Activated T-helper 17 cell treated with anti-CD3 and anti-CD28 coated beads, Interleukin-2, amount 50 U/mL, for 72 hours (primary cell): Measurements from ENCODE around the gene LETM1. TPM values are rescaled to one million over a fixed set of nuclear protein-coding genes. Genes with fewer than 3 reads are reported as not detected.
A peak's percentile ranks its signal among the peaks of the same experiment; 100 is the strongest.

Experiments used
- ATAC-seq: fragments of 150-1000 bp; cut with Tn5 transposase; replicated peaks from 2 replicates; pipeline ENCODE4 v1.10.0; 2021; ENCODE audit warnings: mild to moderate bottlenecking, moderate library complexity
- H3K27ac Mint-ChIP-seq: one replicate; pipeline ENCODE4 v1.8.0; 2022; ENCODE audit warnings: mixed read lengths
- H3K27me3 Mint-ChIP-seq: one replicate; pipeline ENCODE4 v1.8.0; 2022; ENCODE audit warnings: mixed read lengths
- H3K36me3 Mint-ChIP-seq: one replicate; pipeline ENCODE4 v1.8.0; 2022; ENCODE audit warnings: low read depth, mild to moderate bottlenecking, mixed read lengths
- H3K4me1 Mint-ChIP-seq: one replicate; pipeline ENCODE4 v1.8.0; 2022; ENCODE audit warnings: mixed read lengths
- H3K4me3 Mint-ChIP-seq: one replicate; pipeline ENCODE4 v1.8.0; 2022; ENCODE audit warnings: mild to moderate bottlenecking, mixed read lengths
- H3K9me3 Mint-ChIP-seq: one replicate; pipeline ENCODE4 v1.8.0; 2022; ENCODE audit warnings: mixed read lengths
- total RNA-seq, 2 donors: library from RNA; stranded (reverse); gene quantifications; one replicate each; pipeline ENCODE4 v1.2.3, GENCODE V29; 2022

Gene LETM1
- total RNA-seq, 2 donors from 2014 or later: 21.3 to 71.0 TPM

DNA sequence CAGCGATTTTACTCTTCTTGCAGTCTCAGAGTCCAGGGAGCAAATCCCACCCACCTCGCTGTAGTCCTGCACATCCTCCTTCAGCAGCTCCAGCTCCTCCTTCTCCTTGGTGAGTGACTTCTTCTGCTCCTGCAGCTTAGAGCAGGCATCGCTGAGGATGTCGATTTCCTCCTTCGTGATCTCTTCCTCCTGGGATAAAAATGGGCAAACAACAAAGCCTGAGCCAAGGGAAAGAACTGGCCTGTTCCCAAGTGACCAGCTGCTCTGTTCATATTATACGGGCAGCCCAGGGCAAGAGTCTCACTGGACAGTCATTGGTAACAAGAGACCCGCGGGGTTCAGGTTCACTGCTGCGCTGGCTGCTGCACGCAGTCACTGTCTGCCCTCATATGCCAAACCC lies 36.7 kb downstream of the LETM1 start:
- ATAC-seq: no peak
- Mint-ChIP-seq H3K4me3 (no peak overlapping the region), H3K9me3 (no peaks in the 10 kb centered on the region), H3K4me1 (no peaks in the 10 kb centered on the region), H3K27me3 (no peaks in the 10 kb centered on the region), H3K27ac (no peak overlapping the region), H3K36me3 (peaks cover 80% of the 10 kb centered on the region)

DNA sequence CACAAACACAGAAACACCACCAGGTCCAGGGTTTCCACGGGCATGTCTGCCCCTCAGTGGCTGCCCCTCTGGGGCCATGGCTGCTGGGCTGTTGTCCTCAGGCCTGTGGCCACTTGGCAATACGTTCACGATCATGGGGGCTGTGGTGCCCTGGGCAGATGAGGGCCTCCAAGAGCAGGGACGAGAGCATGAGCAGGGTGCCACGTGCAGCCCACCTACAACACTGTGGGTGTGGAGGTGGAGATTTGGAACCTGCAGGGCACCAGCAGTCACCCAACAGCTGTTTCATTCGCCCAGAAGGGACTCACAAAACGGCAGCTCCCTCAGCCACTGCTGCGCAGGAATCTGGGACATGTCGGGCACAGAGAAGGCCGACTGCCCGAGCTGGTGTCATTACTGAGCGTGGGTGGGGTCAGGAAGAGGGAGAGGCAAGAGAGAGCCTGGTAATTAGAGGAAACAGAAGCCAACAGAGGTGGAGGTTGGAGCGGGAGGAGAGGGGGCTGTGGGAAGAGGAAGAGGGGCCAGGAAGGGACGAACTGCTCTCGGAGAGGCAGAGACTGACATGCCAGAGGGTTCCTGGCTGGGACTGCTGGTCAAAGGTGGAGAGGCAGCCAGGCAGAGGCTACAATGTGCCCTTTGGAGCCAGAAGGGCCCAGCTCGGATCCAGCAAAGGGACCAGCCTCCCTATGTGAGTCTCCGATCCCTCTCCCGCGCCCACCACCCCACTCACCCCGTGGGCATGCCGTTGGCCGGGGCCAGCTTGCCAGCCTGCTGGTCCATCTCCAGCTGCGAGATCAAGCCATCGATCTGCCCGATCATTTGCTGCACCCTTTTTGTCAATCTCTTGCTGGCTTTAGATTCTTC lies 39.7 kb downstream of the LETM1 start:
- Mint-ChIP-seq H3K4me3 (no peak overlapping the region), H3K4me1 (no peaks in the 10 kb centered on the region), H3K27me3 (no peaks in the 10 kb centered on the region), H3K27ac (no peak overlapping the region), H3K9me3 (no peaks in the 10 kb centered on the region), H3K36me3 (peaks cover 64% of the 10 kb centered on the region)
- no peak for ATAC-seq

DNA sequence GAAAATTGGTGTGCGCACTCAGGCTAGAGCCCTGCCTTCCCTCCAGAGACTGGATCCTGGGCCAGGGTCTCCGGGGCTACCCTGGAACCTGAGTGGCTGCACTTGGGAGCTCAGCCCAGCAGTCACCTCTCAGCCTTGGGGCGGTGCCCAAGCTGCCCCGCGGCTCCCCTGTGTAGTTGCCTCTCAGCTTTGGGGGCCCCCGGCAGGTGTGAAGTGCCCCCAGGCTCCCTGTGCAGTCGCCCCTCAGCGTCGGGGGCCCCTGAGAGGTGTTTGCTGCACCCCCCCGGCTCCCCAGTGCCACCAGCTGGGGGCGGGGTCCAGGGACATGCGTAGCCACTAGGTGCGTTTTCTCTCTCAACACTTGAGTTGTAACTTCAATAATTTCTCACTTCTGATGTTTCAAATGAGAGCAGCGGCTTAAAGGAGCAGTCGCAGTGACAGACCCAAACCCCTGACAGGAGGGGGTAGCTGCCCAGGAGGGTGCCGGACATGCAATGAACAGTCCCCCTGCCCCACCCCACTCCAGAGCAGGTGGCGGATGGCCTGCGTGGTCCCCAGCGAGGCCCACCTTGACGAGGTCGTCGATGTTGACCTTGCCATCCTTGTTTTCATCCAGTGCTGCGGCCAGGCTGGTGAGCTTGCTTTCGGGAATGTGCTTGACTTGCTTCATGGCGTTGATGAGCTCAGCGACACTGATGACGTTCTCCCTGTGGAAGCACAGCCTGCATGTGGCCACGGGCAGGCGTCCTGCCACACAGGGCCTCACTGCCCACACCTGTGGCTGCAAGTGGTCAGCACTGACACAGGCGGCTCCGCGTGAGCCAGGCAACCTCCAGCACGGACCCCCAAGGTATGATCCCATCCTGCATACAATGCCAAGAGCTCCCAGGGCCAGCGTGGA lies 40.6 kb downstream of the LETM1 start:
- Mint-ChIP-seq H3K36me3 (peaks cover 62% of the 10 kb centered on the region), H3K27me3 (no peaks in the 10 kb centered on the region), H3K9me3 (no peaks in the 10 kb centered on the region), H3K4me1 (no peaks in the 10 kb centered on the region), H3K4me3 (no peak overlapping the region), H3K27ac (no peak overlapping the region)
- ATAC-seq: no peak

DNA sequence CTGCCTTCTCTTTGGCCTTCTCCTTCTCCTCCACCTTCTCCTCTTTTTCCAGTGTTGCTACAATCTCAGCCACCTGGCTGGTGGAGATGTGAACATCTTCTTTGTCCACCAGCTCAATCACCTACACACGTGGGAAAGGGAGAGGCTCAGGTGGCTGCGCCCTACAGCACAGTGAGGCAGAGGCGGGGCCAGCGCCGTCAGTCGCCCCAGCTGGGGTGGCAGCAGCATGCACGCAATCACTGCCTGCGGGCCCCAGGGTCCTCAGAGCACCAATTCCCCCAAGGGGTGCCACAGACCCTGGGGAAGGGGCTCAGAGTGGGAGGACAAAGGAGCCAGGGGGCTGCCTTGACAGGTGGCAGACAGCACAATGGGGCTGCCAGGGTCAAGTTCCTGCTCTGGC lies 41.5 kb downstream of the LETM1 start:
- ATAC-seq: no peak
- Mint-ChIP-seq H3K9me3 (no peaks in the 10 kb centered on the region), H3K4me1 (no peaks in the 10 kb centered on the region), H3K27ac (no peak overlapping the region), H3K27me3 (no peaks in the 10 kb centered on the region), H3K36me3 (peaks cover 53% of the 10 kb centered on the region), H3K4me3 (no peak overlapping the region)

DNA sequence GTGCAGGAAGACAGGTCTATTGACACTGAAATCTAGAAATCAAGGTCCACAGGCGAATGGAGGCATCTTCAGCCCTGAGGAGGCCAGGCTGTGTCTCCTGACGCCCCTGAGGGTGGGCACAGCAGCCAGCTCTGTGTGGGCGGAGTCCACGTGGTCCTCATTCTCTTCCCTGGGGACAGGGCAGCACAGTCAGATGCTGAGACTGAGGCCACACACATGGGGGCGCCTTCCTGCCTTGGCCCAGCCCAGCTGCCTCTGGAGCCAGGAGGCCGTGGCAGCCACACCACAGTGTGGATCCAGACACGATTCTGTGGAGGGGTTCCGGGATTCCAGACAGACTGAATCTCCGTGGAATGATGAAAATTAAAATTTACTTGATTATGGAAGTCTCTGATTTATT lies 42.0 kb downstream of the LETM1 start:
- Mint-ChIP-seq H3K36me3 (peaks cover 47% of the 10 kb centered on the region), H3K4me3 (no peak overlapping the region), H3K9me3 (no peaks in the 10 kb centered on the region), H3K27me3 (no peaks in the 10 kb centered on the region), H3K4me1 (no peaks in the 10 kb centered on the region), H3K27ac (no peak overlapping the region)
- ATAC-seq: no peak

DNA sequence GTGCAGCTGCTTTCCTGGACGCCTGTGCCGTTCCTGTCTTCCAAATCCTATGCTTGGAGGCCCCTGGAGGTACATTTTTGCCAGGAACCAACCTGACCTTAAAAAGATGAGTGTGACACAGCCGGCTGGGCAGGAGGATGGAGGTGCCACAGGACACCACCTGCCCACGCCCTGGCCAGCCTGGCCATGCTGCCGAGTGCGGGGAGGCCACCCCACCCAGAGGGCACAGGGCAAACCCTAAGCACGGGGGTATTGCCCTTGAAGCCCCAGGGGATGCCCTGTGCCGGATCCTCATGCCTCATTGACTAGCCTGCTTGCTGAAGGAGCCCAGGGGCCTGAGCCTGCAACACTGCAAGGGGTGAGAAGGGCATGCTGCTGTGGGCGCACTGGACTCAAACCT lies 42.7 kb downstream of the LETM1 start:
- no peaks in the 10 kb centered on the region for H3K4me1 Mint-ChIP-seq
- no peak overlapping the region for H3K4me3 Mint-ChIP-seq
- H3K27ac Mint-ChIP-seq: no peak overlapping the region
- H3K27me3 Mint-ChIP-seq: no peaks in the 10 kb centered on the region
- peaks cover 41% of the 10 kb centered on the region for H3K36me3 Mint-ChIP-seq
- no peaks in the 10 kb centered on the region for H3K9me3 Mint-ChIP-seq
- no peak for ATAC-seq

DNA sequence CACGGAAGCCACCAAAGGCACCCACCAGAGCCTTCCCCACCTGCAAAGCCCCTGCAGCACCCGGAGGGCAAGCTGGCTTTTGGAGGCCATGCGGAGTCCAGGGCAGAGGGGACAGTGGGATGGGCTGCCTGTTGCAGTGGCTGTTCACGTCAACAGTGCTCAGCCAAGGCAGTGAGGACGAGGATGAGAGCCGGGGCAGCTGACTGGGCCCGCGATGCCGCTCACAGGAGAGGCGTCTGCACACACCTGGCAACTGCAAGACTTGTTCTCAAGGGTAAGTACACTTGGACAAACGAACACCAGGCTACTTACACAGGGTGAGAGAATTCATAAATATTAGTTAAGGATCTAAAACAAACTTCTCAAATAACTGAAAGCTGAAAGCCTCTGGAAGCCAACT lies 43.2 kb downstream of the LETM1 start:
- ATAC-seq: no peak
- Mint-ChIP-seq H3K27ac (no peak overlapping the region), H3K4me1 (no peaks in the 10 kb centered on the region), H3K4me3 (no peak overlapping the region), H3K27me3 (no peaks in the 10 kb centered on the region), H3K9me3 (no peaks in the 10 kb centered on the region), H3K36me3 (peaks cover 35% of the 10 kb centered on the region)

DNA sequence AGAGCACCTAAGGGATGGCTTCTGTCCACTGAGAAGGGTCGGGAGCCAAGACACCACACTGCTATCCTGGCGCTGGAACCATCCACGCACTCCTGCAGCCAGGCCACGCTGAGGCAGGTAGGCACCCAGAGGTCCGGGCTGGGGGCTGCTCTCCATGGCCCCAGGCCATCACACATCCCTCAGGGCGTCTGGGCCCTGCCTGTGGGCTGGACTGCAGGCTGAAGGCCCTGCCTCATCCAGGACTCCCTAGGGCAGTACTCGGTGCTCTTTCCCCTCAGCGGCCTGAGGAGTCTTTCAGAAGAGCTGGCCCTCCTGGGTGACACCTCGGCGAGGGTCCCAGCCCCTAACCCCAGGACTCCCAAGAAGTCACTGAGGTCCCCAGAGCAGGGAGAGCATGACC lies 45.2 kb downstream of the LETM1 start:
- H3K27me3 Mint-ChIP-seq: no peaks in the 10 kb centered on the region
- H3K27ac Mint-ChIP-seq: no peak overlapping the region
- H3K4me1 Mint-ChIP-seq: no peaks in the 10 kb centered on the region
- H3K4me3 Mint-ChIP-seq: no peak overlapping the region
- no peaks in the 10 kb centered on the region for H3K9me3 Mint-ChIP-seq
- ATAC-seq: no peak
- H3K36me3 Mint-ChIP-seq: peaks cover 16% of the 10 kb centered on the region

DNA sequence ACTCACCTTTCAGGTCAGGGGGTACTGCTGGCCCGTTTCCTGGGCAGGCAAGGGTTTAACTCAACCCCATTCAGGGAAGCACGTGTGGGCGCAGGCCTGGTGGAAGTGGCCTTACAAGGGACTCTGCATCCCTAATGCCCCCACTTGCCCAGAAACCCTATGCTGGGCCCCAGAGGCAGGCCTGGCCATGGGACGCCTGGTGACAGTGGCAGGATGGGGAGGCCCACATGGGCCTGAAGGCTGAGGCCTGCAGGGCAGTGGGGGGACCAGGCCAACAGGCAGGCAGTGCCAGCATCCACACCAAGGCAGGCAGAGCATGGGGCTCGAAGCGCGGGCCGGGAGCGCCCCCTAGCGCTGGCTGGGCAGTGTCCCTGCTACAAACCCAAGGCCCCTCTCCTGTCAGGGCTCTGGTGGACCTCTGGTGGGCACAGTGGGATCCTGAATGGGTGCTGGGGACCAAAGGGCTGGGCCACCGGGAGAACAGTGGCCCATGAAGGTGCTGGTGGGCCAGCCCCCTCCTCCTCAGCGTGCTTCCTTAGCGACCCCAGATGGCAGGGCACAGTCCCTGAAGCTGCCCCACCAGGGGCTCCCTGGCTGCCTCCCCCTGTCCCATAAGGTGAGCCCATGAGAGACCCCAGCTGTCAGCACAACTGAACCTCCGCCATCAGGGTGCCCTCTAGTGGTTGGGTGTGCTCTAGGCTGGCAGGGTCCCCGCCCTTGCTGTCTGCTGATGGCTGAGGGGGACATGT lies 46.0 kb downstream of the LETM1 start:
- no peak overlapping the region for H3K27ac Mint-ChIP-seq
- no peaks in the 10 kb centered on the region for H3K27me3 Mint-ChIP-seq
- peak; percentile 89 for ATAC-seq

DNA sequence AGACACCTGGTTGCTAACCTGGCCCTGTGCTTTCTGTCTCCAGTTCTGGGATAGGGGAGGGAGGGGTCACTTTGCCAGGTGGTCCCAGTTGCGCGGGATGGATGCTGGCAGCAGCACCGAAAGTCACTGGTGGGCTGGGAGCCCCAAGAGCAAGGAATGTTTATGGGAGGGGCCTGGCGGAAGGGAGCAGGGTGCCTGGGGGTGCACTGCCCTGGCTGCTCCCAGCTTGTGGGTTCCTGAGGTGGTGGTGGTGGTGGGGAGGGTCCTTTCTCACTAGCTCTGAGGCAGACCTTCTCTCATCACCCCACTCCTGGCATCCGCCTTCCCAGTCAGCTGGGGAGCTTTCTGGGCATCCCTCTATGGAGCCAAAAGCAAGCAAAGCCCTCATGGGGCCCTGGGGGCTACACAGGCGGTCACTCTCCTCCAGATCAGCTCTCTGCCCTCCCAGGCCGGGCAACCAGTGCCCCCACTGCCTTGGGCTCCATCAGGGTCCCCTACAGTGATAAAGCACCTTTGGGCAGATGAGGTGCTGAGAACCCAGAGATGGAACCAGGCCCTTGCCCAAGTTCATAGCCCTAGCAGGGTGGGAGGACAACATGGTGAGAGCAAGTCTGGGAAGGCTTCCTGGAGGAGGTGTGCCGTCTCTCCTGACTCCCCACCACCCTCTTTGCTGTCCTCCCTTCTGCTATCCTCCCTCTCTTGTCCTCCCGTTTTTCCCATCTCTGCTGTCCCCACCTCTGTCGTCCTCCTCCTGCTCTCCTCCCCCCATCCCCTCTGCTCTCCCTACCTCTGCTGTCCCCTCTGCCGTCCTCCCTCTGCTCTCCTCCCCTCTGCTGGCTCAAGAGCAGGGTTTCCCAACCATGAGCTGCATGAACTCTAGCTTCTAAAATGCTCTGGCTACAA lies 46.9 kb downstream of the LETM1 start:
- Mint-ChIP-seq H3K36me3 (peaks cover 9% of the 10 kb centered on the region), H3K4me1 (no peaks in the 10 kb centered on the region), H3K9me3 (no peaks in the 10 kb centered on the region), H3K27ac (no peak overlapping the region), H3K4me3 (no peak overlapping the region), H3K27me3 (no peaks in the 10 kb centered on the region)
- ATAC-seq: no peak

More for the DNA sequence above, 46.0 kb downstream of the LETM1 start:
- Mint-ChIP-seq H3K36me3 (peaks cover 16% of the 10 kb centered on the region), H3K9me3 (no peaks in the 10 kb centered on the region), H3K4me1 (no peaks in the 10 kb centered on the region), H3K4me3 (no peak overlapping the region)

DNA sequence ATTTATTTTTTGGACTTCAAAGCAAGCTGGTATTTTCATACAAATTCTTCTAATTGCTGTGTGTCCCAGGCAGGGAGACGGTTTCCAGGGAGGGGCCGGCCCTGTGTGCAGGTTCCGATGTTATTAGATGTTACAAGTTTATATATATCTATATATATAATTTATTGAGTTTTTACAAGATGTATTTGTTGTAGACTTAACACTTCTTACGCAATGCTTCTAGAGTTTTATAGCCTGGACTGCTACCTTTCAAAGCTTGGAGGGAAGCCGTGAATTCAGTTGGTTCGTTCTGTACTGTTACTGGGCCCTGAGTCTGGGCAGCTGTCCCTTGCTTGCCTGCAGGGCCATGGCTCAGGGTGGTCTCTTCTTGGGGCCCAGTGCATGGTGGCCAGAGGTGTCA lies 47.6 kb downstream of the LETM1 start:
- ATAC-seq: no peak

DNA sequence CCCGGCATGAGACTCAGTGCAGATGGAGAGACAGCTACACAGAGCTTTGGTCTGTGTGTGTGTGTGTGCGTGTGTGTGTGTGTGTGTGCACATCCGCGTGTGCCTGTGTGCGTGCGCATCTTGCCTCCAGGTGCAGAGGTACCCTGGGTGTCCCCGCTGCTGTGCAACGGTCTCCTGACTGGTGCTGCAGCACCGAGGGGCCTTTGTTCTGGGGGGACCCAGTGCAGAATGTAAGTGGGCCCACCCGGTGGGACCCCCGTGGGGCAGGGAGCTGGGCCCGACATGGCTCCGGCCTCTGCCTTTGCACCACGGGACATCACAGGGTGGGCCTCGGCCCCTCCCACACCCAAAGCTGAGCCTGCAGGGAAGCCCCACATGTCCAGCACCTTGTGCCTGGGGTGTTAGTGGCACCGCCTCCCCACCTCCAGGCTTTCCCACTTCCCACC lies 48.6 kb downstream of the LETM1 start:
- H3K27ac Mint-ChIP-seq: no peak overlapping the region
- H3K36me3 Mint-ChIP-seq: no peaks in the 10 kb centered on the region
- no peak for ATAC-seq
- H3K4me3 Mint-ChIP-seq: no peak overlapping the region
- H3K9me3 Mint-ChIP-seq: no peaks in the 10 kb centered on the region
- H3K27me3 Mint-ChIP-seq: no peaks in the 10 kb centered on the region
- H3K4me1 Mint-ChIP-seq: no peaks in the 10 kb centered on the region

More for the DNA sequence above, 47.6 kb downstream of the LETM1 start:
- Mint-ChIP-seq H3K27ac (no peak overlapping the region), H3K36me3 (peaks cover 2% of the 10 kb centered on the region), H3K4me3 (no peak overlapping the region), H3K27me3 (no peaks in the 10 kb centered on the region), H3K4me1 (no peaks in the 10 kb centered on the region), H3K9me3 (no peaks in the 10 kb centered on the region)

DNA sequence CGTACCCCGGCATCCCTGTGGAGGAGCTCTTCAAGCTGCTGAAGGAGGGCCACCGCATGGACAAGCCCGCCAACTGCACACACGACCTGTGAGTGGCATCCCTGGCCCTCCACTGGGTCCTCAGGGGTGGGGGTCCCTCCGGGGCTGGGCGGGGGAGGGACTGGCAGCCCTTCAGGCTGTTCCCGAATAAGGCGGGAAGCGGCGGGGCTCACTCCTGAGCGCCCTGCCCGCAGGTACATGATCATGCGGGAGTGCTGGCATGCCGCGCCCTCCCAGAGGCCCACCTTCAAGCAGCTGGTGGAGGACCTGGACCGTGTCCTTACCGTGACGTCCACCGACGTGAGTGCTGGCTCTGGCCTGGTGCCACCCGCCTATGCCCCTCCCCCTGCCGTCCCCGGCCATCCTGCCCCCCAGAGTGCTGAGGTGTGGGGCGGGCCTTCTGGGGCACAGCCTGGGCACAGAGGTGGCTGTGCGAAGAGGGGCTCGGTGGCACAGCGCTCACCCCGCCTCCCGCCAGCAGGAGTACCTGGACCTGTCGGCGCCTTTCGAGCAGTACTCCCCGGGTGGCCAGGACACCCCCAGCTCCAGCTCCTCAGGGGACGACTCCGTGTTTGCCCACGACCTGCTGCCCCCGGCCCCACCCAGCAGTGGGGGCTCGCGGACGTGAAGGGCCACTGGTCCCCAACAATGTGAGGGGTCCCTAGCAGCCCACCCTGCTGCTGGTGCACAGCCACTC lies 49.2 kb downstream of the LETM1 start:
- H3K9me3 Mint-ChIP-seq: no peaks in the 10 kb centered on the region
- H3K4me3 Mint-ChIP-seq: no peak overlapping the region
- no peaks in the 10 kb centered on the region for H3K4me1 Mint-ChIP-seq
- no peaks in the 10 kb centered on the region for H3K27me3 Mint-ChIP-seq
- ATAC-seq: no peak
- no peaks in the 10 kb centered on the region for H3K36me3 Mint-ChIP-seq
- H3K27ac Mint-ChIP-seq: no peak overlapping the region
